SK-N-SH treated with all-trans-retinoic acid at 6 μM for 48 hours (cell line): ENCODE data around the gene MYO9A.

Experiments
- ARNTL ChIP-seq: fragments of 450-650 bp; formaldehyde crosslinking; IDR thresholded peaks from 2 replicates; pipeline ENCODE4 v1.5.0; 2020; ENCODE audit warnings: low read depth, mild to moderate bottlenecking, moderate library complexity, borderline replicate concordance
- BACH2 ChIP-seq: fragments of 250-450 bp; sonication (Bioruptor Pico); IDR thresholded peaks from 2 replicates; pipeline ENCODE4 v1.9.0; 2021; ENCODE audit warnings: mild to moderate bottlenecking, borderline replicate concordance
- CREB5 ChIP-seq: fragments of 250-450 bp; sonication (Bioruptor Pico); IDR thresholded peaks from 2 replicates; pipeline ENCODE4 v1.5.1; 2020; ENCODE audit warnings: low read depth, mild to moderate bottlenecking, moderate library complexity
- CSDC2 ChIP-seq: fragments of 250-450 bp; sonication (Bioruptor Pico); IDR thresholded peaks from 2 replicates; pipeline ENCODE4 v1.5.0; 2020; ENCODE audit warnings: mild to moderate bottlenecking, moderate library complexity
- CSRNP3 ChIP-seq: fragments of 250-450 bp; sonication (Bioruptor Pico); IDR thresholded peaks from 2 replicates; pipeline ENCODE4 v1.5.1; 2021; ENCODE audit warnings: mild to moderate bottlenecking, moderate library complexity
- ESRRG ChIP-seq: fragments of 250-450 bp; sonication (Bioruptor Pico); IDR thresholded peaks from 2 replicates; pipeline ENCODE4 v1.6.1; 2021; ENCODE audit warnings: mild to moderate bottlenecking
- OSR1 ChIP-seq: fragments of 250-450 bp; sonication (Bioruptor Pico); IDR thresholded peaks from 2 replicates; pipeline ENCODE4 v1.8.0; 2022; ENCODE audit warnings: moderate library complexity, mild to moderate bottlenecking, inconsistent platforms
- TCF4 ChIP-seq: fragments of 250-450 bp; sonication (Bioruptor Pico); IDR thresholded peaks from 2 replicates; pipeline ENCODE4 v1.8.0; 2021; ENCODE audit warnings: mild to moderate bottlenecking, moderate library complexity, borderline replicate concordance
- TSHZ2 ChIP-seq: fragments of 250-450 bp; sonication (Bioruptor Pico); IDR thresholded peaks from 2 replicates; pipeline ENCODE4 v1.5.0; 2020; ENCODE audit warnings: mild to moderate bottlenecking, moderate library complexity
- ZFP3 ChIP-seq: fragments of 250-450 bp; sonication (Bioruptor Pico); IDR thresholded peaks from 2 replicates; pipeline ENCODE4 v1.5.0; 2020; ENCODE audit warnings: mild to moderate bottlenecking, moderate library complexity
- ZFP30 ChIP-seq: fragments of 450-650 bp; formaldehyde crosslinking; IDR thresholded peaks from 2 replicates; pipeline ENCODE4 v1.5.0; 2022; ENCODE audit warnings: mild to moderate bottlenecking, moderate library complexity
- ZNF8 ChIP-seq: fragments of 450-650 bp; formaldehyde crosslinking; IDR thresholded peaks from 2 replicates; pipeline ENCODE4 v1.5.0; 2020; ENCODE audit warnings: mild to moderate bottlenecking, moderate library complexity
- TF ChIP-seq, protein P1 (sequence below): fragments of 250-450 bp; sonication (Bioruptor Pico); IDR thresholded peaks from 2 replicates; pipeline ENCODE4 v1.8.0; 2020; ENCODE audit warnings: mild to moderate bottlenecking, moderate library complexity, borderline replicate concordance

DNA sequence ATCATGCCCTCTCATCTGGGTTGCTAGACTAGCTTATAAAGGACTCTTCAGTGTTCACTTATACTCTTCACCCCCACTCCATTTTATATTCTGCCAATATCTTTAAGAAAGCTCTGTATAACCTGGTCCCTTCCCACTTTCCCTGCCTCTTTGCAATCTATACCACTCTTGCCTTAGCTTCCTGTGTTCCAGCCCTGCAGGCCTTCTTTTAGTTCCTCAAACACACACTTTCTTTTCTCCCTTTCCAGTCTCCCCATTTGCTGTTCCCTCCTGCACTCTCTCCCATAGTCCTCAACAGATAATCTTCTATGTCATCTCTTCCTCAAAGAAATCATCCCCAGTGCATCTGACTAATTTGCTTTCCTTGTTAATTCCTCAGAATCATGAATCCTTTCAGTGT, 29.0 kb upstream of the MYO9A start:
- TF ChIP-seq CSDC2 (CRISPR knock-in tag) (no peak), ZFP30 (CRISPR knock-in tag) (no peak), ZFP3 (CRISPR knock-in tag) (no peak), TSHZ2 (no peak), CREB5 (CRISPR knock-in tag) (no peak), ZNF8 (CRISPR knock-in tag) (no peak), OSR1 (CRISPR knock-in tag) (no peak), ARNTL (no peak), CSRNP3 (no peak), ESRRG (no peak), BACH2 (CRISPR knock-in tag) (no peak), TCF4 (CRISPR knock-in tag) (no peak)
- TF ChIP-seq, protein P1, sequence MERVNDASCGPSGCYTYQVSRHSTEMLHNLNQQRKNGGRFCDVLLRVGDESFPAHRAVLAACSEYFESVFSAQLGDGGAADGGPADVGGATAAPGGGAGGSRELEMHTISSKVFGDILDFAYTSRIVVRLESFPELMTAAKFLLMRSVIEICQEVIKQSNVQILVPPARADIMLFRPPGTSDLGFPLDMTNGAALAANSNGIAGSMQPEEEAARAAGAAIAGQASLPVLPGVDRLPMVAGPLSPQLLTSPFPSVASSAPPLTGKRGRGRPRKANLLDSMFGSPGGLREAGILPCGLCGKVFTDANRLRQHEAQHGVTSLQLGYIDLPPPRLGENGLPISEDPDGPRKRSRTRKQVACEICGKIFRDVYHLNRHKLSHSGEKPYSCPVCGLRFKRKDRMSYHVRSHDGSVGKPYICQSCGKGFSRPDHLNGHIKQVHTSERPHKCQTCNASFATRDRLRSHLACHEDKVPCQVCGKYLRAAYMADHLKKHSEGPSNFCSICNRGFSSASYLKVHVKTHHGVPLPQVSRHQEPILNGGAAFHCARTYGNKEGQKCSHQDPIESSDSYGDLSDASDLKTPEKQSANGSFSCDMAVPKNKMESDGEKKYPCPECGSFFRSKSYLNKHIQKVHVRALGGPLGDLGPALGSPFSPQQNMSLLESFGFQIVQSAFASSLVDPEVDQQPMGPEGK = no peak
